DMS153 (cell line): Measurements from ENCODE around the gene SPTLC2.

ENCODE experiments used
- DNase-seq: peaks from one replicate; lab custom pipeline; 2025; lab: John Stamatoyannopoulos, UW

Gene SPTLC2

DNA sequence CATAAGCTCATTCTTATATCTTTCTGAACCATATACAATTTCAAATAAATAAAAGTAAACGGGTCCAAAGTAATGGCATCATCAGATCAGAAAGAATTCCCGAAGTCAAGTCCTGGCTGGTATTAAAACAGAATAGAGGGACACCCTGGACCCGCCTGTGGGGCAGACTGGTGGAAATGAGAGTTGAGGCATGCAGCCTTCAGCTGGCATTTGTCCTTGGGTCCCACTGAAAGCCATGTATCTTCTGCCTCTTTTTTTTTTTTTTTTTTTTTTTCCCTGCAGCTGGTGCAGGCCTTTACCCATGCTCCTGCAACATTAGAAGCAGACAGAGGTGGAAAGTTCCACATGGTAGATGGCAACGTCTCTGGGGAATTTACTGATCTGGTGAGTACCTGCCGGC, 148.6 kb downstream of the SPTLC2 start:
- DNase-seq = no peak

DNA sequence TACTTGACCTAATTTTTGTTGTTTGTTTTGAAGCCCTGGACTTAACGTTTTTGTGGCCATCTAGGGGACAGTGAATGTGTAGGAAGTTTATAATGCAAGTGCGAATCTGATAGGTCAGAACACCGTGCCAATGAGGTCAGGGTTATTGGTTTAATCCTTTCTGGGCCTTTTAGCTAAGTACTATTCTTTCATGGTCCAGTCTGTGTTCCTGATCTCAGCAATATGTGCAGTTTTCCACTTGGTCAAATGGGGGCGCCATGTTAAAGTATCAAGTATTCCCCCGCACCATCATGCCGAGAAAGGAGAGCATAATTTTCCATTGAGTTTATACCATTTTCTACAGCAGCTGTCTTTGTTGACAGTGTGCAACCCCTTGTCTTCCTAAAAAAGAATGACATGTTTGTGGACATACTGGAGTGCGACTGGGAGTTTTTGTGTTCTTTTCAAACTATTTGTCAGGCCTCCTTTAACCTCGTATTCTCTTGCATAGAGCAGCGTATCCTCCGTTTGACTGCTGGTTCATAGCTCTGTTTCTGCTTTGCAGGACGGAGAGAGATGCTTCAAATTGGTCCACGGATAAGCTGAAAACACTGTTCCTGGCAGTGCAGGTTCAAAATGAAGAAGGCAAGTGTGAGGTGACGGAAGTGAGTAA, 157.2 kb downstream of the SPTLC2 start:
- DNase-seq = peak; percentile 18

DNA sequence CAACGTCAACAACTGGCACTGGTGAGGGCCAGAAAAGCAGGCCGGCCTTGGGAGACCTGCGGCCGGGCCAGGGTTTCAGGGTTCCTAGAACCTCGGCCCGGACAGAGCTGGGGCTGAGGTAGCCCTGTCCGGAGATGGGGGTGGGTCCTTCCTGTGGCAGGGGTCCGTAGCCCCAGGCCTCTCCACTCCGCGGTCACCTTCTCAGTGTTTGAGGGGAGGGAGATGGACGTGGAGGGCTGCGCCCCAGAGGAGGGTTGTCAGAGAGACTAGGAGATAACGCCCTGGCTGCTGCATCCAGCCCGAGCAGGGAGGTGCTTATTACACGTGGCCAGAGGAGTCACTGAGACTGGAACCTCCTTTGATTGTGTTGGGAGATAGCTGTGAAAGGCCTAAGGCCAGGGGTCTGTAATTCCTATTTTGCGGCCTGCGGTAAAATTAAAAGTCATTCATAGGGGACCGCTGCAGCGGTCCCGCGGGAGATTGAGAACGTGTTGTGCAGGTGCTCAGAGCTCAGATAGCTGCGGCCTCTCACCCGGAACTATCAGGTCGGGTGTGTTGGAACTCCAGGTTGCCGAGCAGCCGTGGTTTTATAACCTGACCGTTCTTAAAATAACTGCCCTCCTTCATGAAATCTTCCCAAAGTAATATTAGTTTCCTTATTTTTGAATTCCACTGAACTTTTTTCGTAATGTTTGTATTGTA, 158.0 kb downstream of the SPTLC2 start:
- DNase-seq = no peak

GRCh38 chr14:77457522-77458248, 158.8 kb downstream of the SPTLC2 start, which contains the start of the genes AHSA1 and VIPAS39:
Gene AHSA1, plus strand, starts transcription at chr14:77458093. Its CDS starts 97 bp downstream, at chr14:77458190.
Gene VIPAS39, minus strand, starts transcription at chr14:77457601. Its CDS starts 3,499 bp downstream, at chr14:77454102.
- peak; percentile 99 for DNase-seq

DNA sequence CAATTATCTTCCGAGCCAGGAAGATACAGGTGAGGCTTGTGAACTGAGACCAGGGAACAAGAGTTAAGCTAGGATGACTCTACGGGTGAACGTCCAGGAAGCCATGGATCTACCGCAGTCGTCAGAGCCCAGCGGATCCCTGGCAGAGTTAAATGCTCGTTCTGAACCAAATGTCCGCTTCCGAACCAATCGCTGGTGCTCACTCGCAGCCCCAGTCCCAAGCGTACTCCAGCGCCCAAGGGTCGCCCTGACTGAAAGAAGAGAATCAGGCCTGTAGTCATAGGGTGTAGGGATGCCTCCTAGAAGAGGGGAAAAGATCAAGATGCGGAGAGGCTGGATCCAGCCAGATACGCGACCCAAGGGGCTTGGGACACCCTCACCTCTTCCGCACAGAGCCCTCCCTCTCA, 159.3 kb downstream of the SPTLC2 start:
- no peak for DNase-seq
